Thoracic aorta (tissue), 2 donors: ENCODE measurements around the gene ESYT2. TPM values are rescaled to one million over a fixed set of nuclear protein-coding genes. Genes with fewer than 3 reads are reported as not detected.
"Not testable (repeated sequence)": the region's sequence is repeated elsewhere in the genome, so short reads cannot be mapped to it uniquely, and the experiment has no call there.

Source experiments
- ATAC-seq: fragments of 150-250 bp; one replicate; pipeline ENCODE4 v1.8.0; 2017; ENCODE audit warnings: low read depth; ENCODE audit not compliant: insufficient number of reproducible peaks, low FRiP score
- DNase-seq: peaks from one replicate; pipeline ENCODE4 v3.0.0-alpha.2; 2020; ENCODE audit warnings: low spot score
- H3K27ac ChIP-seq, 2 donors: fragments of 200-600 bp; sonication (generic); 1 replicate in 1 of 2; 2 replicates in 1 of 2; pipeline ENCODE4 v1.5.1; 2016; ENCODE audit warnings: mild to moderate bottlenecking in 2 of 2, moderate library complexity in 2 of 2
- H3K27me3 ChIP-seq: fragments of 200-600 bp; sonication (generic); replicated peaks from 2 replicates; pipeline ENCODE4 v1.6.0; 2016; ENCODE audit warnings: mild to moderate bottlenecking; ENCODE audit not compliant: insufficient read depth
- H3K36me3 ChIP-seq: fragments of 200-600 bp; sonication (generic); one replicate; pipeline ENCODE4 v1.5.1; 2016
- H3K4me1 ChIP-seq, 2 donors: fragments of 200-600 bp; sonication (generic); 1 replicate in 1 of 2; 2 replicates in 1 of 2; pipeline versions ENCODE4 v1.5.1 to v1.6.0; 2016; ENCODE audit warnings: low read depth in 2 of 2, mild to moderate bottlenecking in 1 of 2; ENCODE audit not compliant: control insufficient read depth in 1 of 2
- H3K4me3 ChIP-seq: fragments of 200-600 bp; sonication (generic); 2 replicates; pipeline ENCODE4 v1.5.1; 2016; ENCODE audit warnings: mild to moderate bottlenecking
- H3K9me3 ChIP-seq: fragments of 200-600 bp; sonication (generic); 2 replicates; pipeline ENCODE4 v1.5.1; 2016
- total RNA-seq, 2 donors: library from RNA; depleted of rRNA; stranded (reverse); fragments of >200 nt; gene quantifications; one replicate each; pipeline versions ENCODE4 v1.1.0 to v1.2.3, GENCODE V29; 2016
- TF ChIP-seq, protein P1 (sequence below): fragments of 200-600 bp; sonication (generic); IDR thresholded peaks from one replicate; pipeline ENCODE4 v1.5.1; 2019; ENCODE audit warnings: antibody characterized with exemption

The ESYT2 gene
- total RNA-seq, 2 donors from 2014 or later = 196 to 218 TPM

- H3K4me1 ChIP-seq = peaks cover 0 to 1% of the 10 kb centered on the region in 2 donors
- no peak overlapping the region for H3K4me3 ChIP-seq
- H3K27ac ChIP-seq = no peak overlapping the region
- no peak for DNase-seq
- TF ChIP-seq, protein P1, sequence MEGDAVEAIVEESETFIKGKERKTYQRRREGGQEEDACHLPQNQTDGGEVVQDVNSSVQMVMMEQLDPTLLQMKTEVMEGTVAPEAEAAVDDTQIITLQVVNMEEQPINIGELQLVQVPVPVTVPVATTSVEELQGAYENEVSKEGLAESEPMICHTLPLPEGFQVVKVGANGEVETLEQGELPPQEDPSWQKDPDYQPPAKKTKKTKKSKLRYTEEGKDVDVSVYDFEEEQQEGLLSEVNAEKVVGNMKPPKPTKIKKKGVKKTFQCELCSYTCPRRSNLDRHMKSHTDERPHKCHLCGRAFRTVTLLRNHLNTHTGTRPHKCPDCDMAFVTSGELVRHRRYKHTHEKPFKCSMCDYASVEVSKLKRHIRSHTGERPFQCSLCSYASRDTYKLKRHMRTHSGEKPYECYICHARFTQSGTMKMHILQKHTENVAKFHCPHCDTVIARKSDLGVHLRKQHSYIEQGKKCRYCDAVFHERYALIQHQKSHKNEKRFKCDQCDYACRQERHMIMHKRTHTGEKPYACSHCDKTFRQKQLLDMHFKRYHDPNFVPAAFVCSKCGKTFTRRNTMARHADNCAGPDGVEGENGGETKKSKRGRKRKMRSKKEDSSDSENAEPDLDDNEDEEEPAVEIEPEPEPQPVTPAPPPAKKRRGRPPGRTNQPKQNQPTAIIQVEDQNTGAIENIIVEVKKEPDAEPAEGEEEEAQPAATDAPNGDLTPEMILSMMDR = no peak
- H3K9me3 ChIP-seq = no peaks in the 10 kb centered on the region
- no peak for ATAC-seq
- H3K36me3 ChIP-seq = no peaks in the 10 kb centered on the region
- H3K27me3 ChIP-seq = no peaks in the 10 kb centered on the region
These were observed 13.2 kb upstream of the ESYT2 start for GRCh38 chr7:158842486-158842885.

GRCh38 chr7:158840604-158841003, 11.3 kb upstream of the ESYT2 start:
- ATAC-seq (no peak), DNase-seq (no peak)
- Histone ChIP-seq H3K4me1 (no peaks in the 10 kb centered on the region), H3K27me3 (no peaks in the 10 kb centered on the region), H3K4me3 (no peak overlapping the region), H3K27ac (no peak overlapping the region), H3K9me3 (no peaks in the 10 kb centered on the region), H3K36me3 (no peaks in the 10 kb centered on the region)
- TF ChIP-seq, protein P1 = no peak

- H3K4me3 ChIP-seq, H3K27ac ChIP-seq, DNase-seq, H3K27me3 ChIP-seq, H3K9me3 ChIP-seq, H3K36me3 ChIP-seq, H3K4me1 ChIP-seq, ATAC-seq: not testable (repeated sequence)
These were observed 9.9 kb upstream of the ESYT2 start for GRCh38 chr7:158839177-158839576.

GRCh38 chr7:158837790-158838637, 8.7 kb upstream of the ESYT2 start:
- DNase-seq = no peak
- Histone ChIP-seq H3K4me1 (no peaks in the 10 kb centered on the region), H3K4me3 (no peak overlapping the region), H3K27me3 (no peaks in the 10 kb centered on the region), H3K9me3 (no peaks in the 10 kb centered on the region), H3K27ac (no peak overlapping the region), H3K36me3 (no peaks in the 10 kb centered on the region)
- TF ChIP-seq, protein P1 = no peak
- ATAC-seq = no peak

DNA sequence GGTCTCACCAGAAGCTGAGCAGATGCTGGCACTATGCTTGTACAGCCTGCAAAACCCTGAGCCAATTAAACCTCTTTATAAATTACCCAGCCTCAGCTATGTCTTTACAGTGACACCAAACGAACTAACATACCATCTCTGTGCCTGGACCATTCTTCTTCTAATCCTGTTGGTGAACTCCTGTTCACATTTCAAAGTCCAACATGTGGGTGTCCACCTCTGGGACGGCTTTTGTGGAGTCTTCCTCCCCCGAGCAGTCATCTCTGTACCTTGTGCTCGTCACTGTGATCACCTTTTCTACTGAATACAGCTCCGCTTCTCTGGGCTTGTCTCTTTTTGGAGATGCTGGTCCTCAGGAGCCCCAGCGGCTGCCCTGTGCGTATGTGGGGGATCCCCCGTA, 7.4 kb upstream of the ESYT2 start:
- Histone ChIP-seq H3K4me1 (no peaks in the 10 kb centered on the region), H3K4me3 (no peak overlapping the region), H3K9me3 (no peaks in the 10 kb centered on the region), H3K27me3 (no peaks in the 10 kb centered on the region), H3K36me3 (no peaks in the 10 kb centered on the region), H3K27ac (no peak overlapping the region)
- TF ChIP-seq, protein P1 = no peak
- no peak for DNase-seq
- no peak for ATAC-seq
